IMR-90 (cell line): ENCODE results near the gene UNKL. TPM values are rescaled to one million over a fixed set of nuclear protein-coding genes. Genes with fewer than 3 reads are reported as not detected.

Source experiments
- ATAC-seq: fragments of 200-7000 bp; cut with Tn5 transposase; 2 replicates; pipeline ENCODE4 v1.9.1; 2020; ENCODE audit warnings: low read depth, mild to moderate bottlenecking, moderate library complexity
- BruUV-seq: library from RNA; stranded (reverse); fragments of 400-500 nt; replicated peaks from 2 replicates; lab custom pipeline; 2021; lab: Mats Ljungman, UMichigan
- CTCF ChIA-PET: fragments of 300-600 bp; formaldehyde crosslinking; extraction: SDS; loops from one replicate; lab custom pipeline; 2021; ENCODE audit warnings: antibody characterized with exemption; lab: Yijun Ruan, JAX
- POLR2A ChIA-PET: fragments of 300-600 bp; sonication (Branson Sonifier 250); formaldehyde crosslinking; loops from one replicate; lab custom pipeline; 2022; ENCODE audit warnings: antibody characterized with exemption; ENCODE audit not compliant: unreplicated experiment; lab: Charles Lee
- DNase-seq: peaks from one replicate; pipeline ENCODE4 v3.0.0; 2013
- H2AFZ ChIP-seq: replicated peaks from 2 replicates; pipeline ENCODE3; 2013; ENCODE audit warnings: low read length, mild to moderate bottlenecking; ENCODE audit not compliant: poor library complexity
- H2AK5ac ChIP-seq: 2 replicates; pipeline ENCODE4 v1.6.1; 2013; ENCODE audit warnings: low read depth, low read length, inconsistent platforms
- H2AK9ac ChIP-seq: replicated peaks from 2 replicates; pipeline ENCODE3; 2013; ENCODE audit warnings: mild to moderate bottlenecking, low read depth, low read length, moderate library complexity; ENCODE audit not compliant: poor library complexity
- H2BK120ac ChIP-seq: 2 replicates; pipeline ENCODE4 v1.6.1; 2013; ENCODE audit warnings: low read depth, low read length, inconsistent platforms
- H2BK15ac ChIP-seq: 3 replicates; pipeline ENCODE4 v1.6.1; 2013; ENCODE audit warnings: low read depth, low read length, inconsistent platforms
- H2BK20ac ChIP-seq: 2 replicates; pipeline ENCODE4 v1.6.1; 2013; ENCODE audit warnings: low read depth, mild to moderate bottlenecking, inconsistent platforms, low read length, moderate library complexity
- H2BK5ac ChIP-seq: 2 replicates; pipeline ENCODE4 v1.6.1; 2013; ENCODE audit warnings: mild to moderate bottlenecking, low read depth, low read length, inconsistent platforms; ENCODE audit not compliant: poor library complexity, severe bottlenecking
- H3K14ac ChIP-seq: replicated peaks from 2 replicates; pipeline ENCODE4 v1.6.1; 2013; ENCODE audit warnings: low read depth, low read length, inconsistent platforms
- H3K18ac ChIP-seq: 2 replicates; pipeline ENCODE4 v1.6.1; 2013; ENCODE audit warnings: low read depth, low read length, control low read depth
- H3K23ac ChIP-seq: 2 replicates; pipeline ENCODE4 v1.6.1; 2013; ENCODE audit warnings: low read depth, low read length, inconsistent platforms
- H3K27ac ChIP-seq: 2 replicates; pipeline ENCODE4 v1.5.1; 2013; ENCODE audit warnings: mild to moderate bottlenecking, control low read depth, low read length; ENCODE audit not compliant: insufficient read depth
- H3K27me3 ChIP-seq: 2 replicates; pipeline ENCODE4 v1.6.1; 2013; ENCODE audit warnings: low read length; ENCODE audit not compliant: control insufficient read depth, insufficient read depth
- H3K36me3 ChIP-seq: 2 replicates; pipeline ENCODE4 v1.6.1; 2013; ENCODE audit warnings: low read length, mixed read lengths; ENCODE audit not compliant: control insufficient read depth, insufficient read depth
- H3K4ac ChIP-seq: 2 replicates; pipeline ENCODE4 v1.6.1; 2013; ENCODE audit warnings: low read depth, low read length, inconsistent platforms
- H3K4me1 ChIP-seq: 2 replicates; pipeline ENCODE4 v1.6.1; 2013; ENCODE audit warnings: low read length, mixed read lengths; ENCODE audit not compliant: control insufficient read depth, insufficient read depth
- H3K4me2 ChIP-seq: 2 replicates; pipeline ENCODE4 v1.6.1; 2013; ENCODE audit warnings: low read depth, mild to moderate bottlenecking, control low read depth, low read length, moderate library complexity
- H3K4me3 ChIP-seq: 2 replicates; pipeline ENCODE4 v1.5.1; 2013; ENCODE audit warnings: low read depth, mild to moderate bottlenecking, control low read depth, low read length, moderate library complexity; ENCODE audit not compliant: insufficient read depth
- H3K56ac ChIP-seq: 2 replicates; pipeline ENCODE4 v1.6.1; 2013; ENCODE audit warnings: low read length, inconsistent platforms; ENCODE audit not compliant: insufficient read depth; ENCODE audit errors: extremely low read depth
- H3K79me1 ChIP-seq, 2 experiments: 2 replicates each; pipeline ENCODE4 v1.6.1; 2013; ENCODE audit warnings: low read length in 2 of 2, inconsistent platforms in 1 of 2, low read depth in 1 of 2
- H3K9ac ChIP-seq: 2 replicates; pipeline ENCODE4 v1.6.1; 2013; ENCODE audit warnings: low read depth, low read length, control low read depth
- H3K9me1 ChIP-seq: 2 replicates; pipeline ENCODE4 v1.6.1; 2013; ENCODE audit warnings: low read length, inconsistent platforms; ENCODE audit not compliant: insufficient read depth
- H3K9me3 ChIP-seq: 2 replicates; pipeline ENCODE4 v1.6.1; 2013; ENCODE audit warnings: low read length; ENCODE audit not compliant: control insufficient read depth, insufficient read depth
- H4K20me1 ChIP-seq: 2 replicates; pipeline ENCODE4 v1.6.1; 2013; ENCODE audit warnings: low read length, inconsistent platforms; ENCODE audit not compliant: insufficient read depth
- H4K5ac ChIP-seq: 2 replicates; pipeline ENCODE4 v1.6.1; 2013; ENCODE audit warnings: mild to moderate bottlenecking, low read depth, low read length, control low read depth
- H4K8ac ChIP-seq, 2 experiments: 2 replicates each; pipeline ENCODE4 v1.6.1; 2013; ENCODE audit warnings: low read depth in 2 of 2, low read length in 2 of 2, control low read depth in 1 of 2, inconsistent platforms in 1 of 2
- H4K91ac ChIP-seq: 2 replicates; pipeline ENCODE4 v1.6.1; 2013; ENCODE audit warnings: low read depth, low read length, inconsistent platforms; ENCODE audit not compliant: insufficient read depth
- BHLHE40 ChIP-seq: fragments of 150-350 bp; IDR thresholded peaks from 2 replicates; pipeline ENCODE4 v1.6.1; 2016; ENCODE audit warnings: mild to moderate bottlenecking, low read depth, low read length
- CEBPB ChIP-seq: IDR thresholded peaks from 2 replicates; pipeline ENCODE4 v1.6.1; 2012; ENCODE audit warnings: low read depth, low read length, improper control_type of control experiment
- CHD1 ChIP-seq: IDR thresholded peaks from 2 replicates; pipeline ENCODE4 v1.6.1; 2012; ENCODE audit warnings: low read depth, low read length, improper control_type of control experiment
- CTCF ChIP-seq: conservative IDR thresholded peaks from 2 replicates; pipeline ENCODE4 v1.5.1; 2012; ENCODE audit warnings: mild to moderate bottlenecking, low read depth, low read length, improper control_type of control experiment
- FOS ChIP-seq: fragments of 150-350 bp; IDR thresholded peaks from 2 replicates; pipeline ENCODE4 v1.6.1; 2016; ENCODE audit warnings: low read depth, low read length
- MAFK ChIP-seq: IDR thresholded peaks from 2 replicates; pipeline ENCODE4 v1.6.1; 2012; ENCODE audit warnings: low read depth, low read length, improper control_type of control experiment
- MAZ ChIP-seq: IDR thresholded peaks from 2 replicates; pipeline ENCODE4 v1.6.1; 2012; ENCODE audit warnings: low read depth, mild to moderate bottlenecking, low read length, improper control_type of control experiment, moderate library complexity, borderline replicate concordance
- MXI1 ChIP-seq: IDR thresholded peaks from 2 replicates; pipeline ENCODE4 v1.6.1; 2012; ENCODE audit warnings: low read depth, mild to moderate bottlenecking, low read length, moderate library complexity, borderline replicate concordance
- NFE2L2 ChIP-seq: fragments of 150-350 bp; IDR thresholded peaks from 2 replicates; pipeline ENCODE4 v1.6.1; 2016; ENCODE audit warnings: low read depth, mild to moderate bottlenecking, low read length
- POLR2A ChIP-seq: IDR thresholded peaks from 2 replicates; pipeline ENCODE4 v1.6.1; 2012; ENCODE audit warnings: mild to moderate bottlenecking, low read depth, low read length
- RAD21 ChIP-seq: IDR thresholded peaks from 2 replicates; pipeline ENCODE4 v1.6.1; 2012; ENCODE audit warnings: low read length, improper control_type of control experiment
- RFX5 ChIP-seq: IDR thresholded peaks from 2 replicates; pipeline ENCODE4 v1.8.0; 2012; ENCODE audit warnings: low read depth, mild to moderate bottlenecking, low read length, moderate library complexity
- WGBS, 2 experiments: methylation state at CpG; one replicate each; pipeline versions ENCODE4 v1.1.5 to v1.1.7; 2013; ENCODE audit warnings: missing lambda C conversion rate in 2 of 2; ENCODE audit not compliant: insufficient read length in 1 of 2; ENCODE audit errors: extremely low coverage in 2 of 2; 5-methylcytosine and 5-hydroxymethylcytosine counted together
- dilution Hi-C: fragments of 300-500 bp; cut with HindIII; formaldehyde crosslinking; loops from one replicate; pipeline ENCODE4 v1.14.3; 2018; ENCODE audit warnings: low sequenced_read_pairs; ENCODE audit not compliant: unreplicated experiment
- in situ Hi-C: fragments of 300-500 bp; cut with MboI; formaldehyde crosslinking; loops from 3 replicates; pipeline ENCODE4 v1.14.3; 2019; ENCODE audit warnings: low sequenced_read_pairs, inconsistent platforms, mixed read lengths
- intact Hi-C: fragments of 100-400 bp; cut with micrococcal nuclease; formaldehyde crosslinking; loops from 2 replicates; pipeline ENCODE4 v1.10.0; 2022
- polyA plus RNA-seq, 3 experiments: library from polyadenylated mRNA; depleted of rRNA; stranded (reverse); fragments of >200 nt; gene quantifications; 2 replicates each; pipeline ENCODE4 v1.2.3, GENCODE V29; 2012; ENCODE audit warnings: low replicate concordance in 1 of 3
- total RNA-seq: library from RNA; depleted of rRNA; stranded (reverse); fragments of >200 nt; gene quantifications from 2 replicates; pipeline ENCODE4 v1.2.3, GENCODE V29; 2012
- TF ChIP-seq, protein P1 (sequence below): fragments of 150-350 bp; IDR thresholded peaks from 2 replicates; pipeline ENCODE4 v1.6.1; 2017; ENCODE audit warnings: mild to moderate bottlenecking, antibody characterized with exemption, low read length, low read depth
- TF ChIP-seq, protein P2 (sequence below): fragments of 150-350 bp; IDR thresholded peaks from 2 replicates; pipeline ENCODE4 v1.6.1; 2016; ENCODE audit warnings: low read depth, mild to moderate bottlenecking, low read length, moderate library complexity, borderline replicate concordance

UNKL gene
- total and polyA plus RNA-seq, 2 of the 4 experiments (the other 2 are of a cell fraction): 4.1 to 13.3 TPM

GRCh38 chr16:1427473-1428461 lies 13.3 kb upstream of the UNKL start:
- peaks cover 5% of the 10 kb centered on the region; the same call in 1 of the 2 replicates for H3K27me3 ChIP-seq
- H4K8ac ChIP-seq: no peak overlapping the region
- no peak overlapping the region for H2BK5ac ChIP-seq
- in situ Hi-C loops (no loop called here), intact Hi-C loops (loop anchor here (10.0 kb wide), 1 partner anchor 47 kb away; the partner anchor contains the start of gene CLCN7), dilution Hi-C loops (no loop called here)
- BruUV-seq: no TSS peak
- no peak overlapping the region for H3K56ac ChIP-seq
- no peak overlapping the region for H3K4ac ChIP-seq
- no peaks in the 10 kb centered on the region for H3K79me1 ChIP-seq
- DNase-seq (no peak), ATAC-seq (no peak)
- H4K91ac ChIP-seq: no peak overlapping the region
- no peak overlapping the region for H3K9ac ChIP-seq
- no peak overlapping the region for H2BK20ac ChIP-seq
- 83% methylated on average over 39 of the region's 53 CpGs; no CpG with 5 or more reads in 1 of the 2 experiments for WGBS, 2 experiments
- no peak overlapping the region for H3K4me3 ChIP-seq
- H2BK120ac ChIP-seq: no peak overlapping the region
- ChIA-PET CTCF (no interaction called here), POLR2A (interaction anchor here (0.7 kb wide), 1 partner anchor 65 kb away, joined by 8 read pairs; no protein-coding TSS in a partner anchor)
- no peak for TF ChIP-seq RFX5
- TF ChIP-seq, protein P1, sequence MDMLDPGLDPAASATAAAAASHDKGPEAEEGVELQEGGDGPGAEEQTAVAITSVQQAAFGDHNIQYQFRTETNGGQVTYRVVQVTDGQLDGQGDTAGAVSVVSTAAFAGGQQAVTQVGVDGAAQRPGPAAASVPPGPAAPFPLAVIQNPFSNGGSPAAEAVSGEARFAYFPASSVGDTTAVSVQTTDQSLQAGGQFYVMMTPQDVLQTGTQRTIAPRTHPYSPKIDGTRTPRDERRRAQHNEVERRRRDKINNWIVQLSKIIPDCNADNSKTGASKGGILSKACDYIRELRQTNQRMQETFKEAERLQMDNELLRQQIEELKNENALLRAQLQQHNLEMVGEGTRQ: no peak
- no peak for TF ChIP-seq POLR2A
- TF ChIP-seq BHLHE40: no peak
- no peak for TF ChIP-seq CHD1
- no peak for TF ChIP-seq MAZ
- TF ChIP-seq MXI1: no peak
- no peak for TF ChIP-seq RAD21
- no peak for TF ChIP-seq MAFK
- TF ChIP-seq CEBPB: no peak
- TF ChIP-seq, protein P2, sequence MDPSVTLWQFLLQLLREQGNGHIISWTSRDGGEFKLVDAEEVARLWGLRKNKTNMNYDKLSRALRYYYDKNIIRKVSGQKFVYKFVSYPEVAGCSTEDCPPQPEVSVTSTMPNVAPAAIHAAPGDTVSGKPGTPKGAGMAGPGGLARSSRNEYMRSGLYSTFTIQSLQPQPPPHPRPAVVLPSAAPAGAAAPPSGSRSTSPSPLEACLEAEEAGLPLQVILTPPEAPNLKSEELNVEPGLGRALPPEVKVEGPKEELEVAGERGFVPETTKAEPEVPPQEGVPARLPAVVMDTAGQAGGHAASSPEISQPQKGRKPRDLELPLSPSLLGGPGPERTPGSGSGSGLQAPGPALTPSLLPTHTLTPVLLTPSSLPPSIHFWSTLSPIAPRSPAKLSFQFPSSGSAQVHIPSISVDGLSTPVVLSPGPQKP: no peak
- no peak for TF ChIP-seq CTCF
- TF ChIP-seq NFE2L2: no peak
- no peak for TF ChIP-seq FOS
- no peak overlapping the region for H3K23ac ChIP-seq
- H3K4me1 ChIP-seq: no peaks in the 10 kb centered on the region
- H4K5ac ChIP-seq: no peak overlapping the region
- no peak overlapping the region for H2AK5ac ChIP-seq
- no peak overlapping the region for H3K27ac ChIP-seq
- no peak overlapping the region for H3K14ac ChIP-seq
- H3K4me2 ChIP-seq: no peak overlapping the region
- H3K18ac ChIP-seq: no peak overlapping the region
- H3K9me1 ChIP-seq: no peaks in the 10 kb centered on the region
- H2BK15ac ChIP-seq: no peak overlapping the region
- H4K20me1 ChIP-seq: no peaks in the 10 kb centered on the region
- H2AFZ ChIP-seq: no peak overlapping the region
- H3K9me3 ChIP-seq: no peaks in the 10 kb centered on the region
- H3K36me3 ChIP-seq: no peaks in the 10 kb centered on the region
- H2AK9ac ChIP-seq: no peak overlapping the region
